Endothelial cell (in vitro differentiated cells): ENCODE data around the gene NANOS2. TPM values are rescaled to one million over a fixed set of nuclear protein-coding genes. Genes with fewer than 3 reads are reported as not detected.

Experiments used
- DNase-seq: peaks from one replicate; pipeline ENCODE4 v3.0.0; 2021; ENCODE audit warnings: low spot score
- H3K27ac Mint-ChIP-seq: one replicate; pipeline ENCODE4 v1.8.0; 2021; ENCODE audit warnings: mixed read lengths, inconsistent platforms; ENCODE audit not compliant: unreplicated experiment
- H3K27me3 Mint-ChIP-seq: one replicate; pipeline ENCODE4 v1.8.0; 2021; ENCODE audit warnings: mild to moderate bottlenecking, moderate library complexity, mixed read lengths, inconsistent platforms; ENCODE audit not compliant: unreplicated experiment
- H3K36me3 Mint-ChIP-seq: one replicate; pipeline ENCODE4 v1.8.0; 2021; ENCODE audit warnings: mild to moderate bottlenecking, low read depth, mixed read lengths, inconsistent platforms; ENCODE audit not compliant: unreplicated experiment
- H3K4me1 Mint-ChIP-seq: one replicate; pipeline ENCODE4 v1.8.0; 2021; ENCODE audit warnings: mild to moderate bottlenecking, mixed read lengths, inconsistent platforms; ENCODE audit not compliant: unreplicated experiment
- H3K4me3 Mint-ChIP-seq: one replicate; pipeline ENCODE4 v1.8.0; 2021; ENCODE audit warnings: mild to moderate bottlenecking, mixed read lengths, inconsistent platforms; ENCODE audit not compliant: unreplicated experiment
- H3K9me3 Mint-ChIP-seq: one replicate; pipeline ENCODE4 v1.8.0; 2021; ENCODE audit warnings: mixed read lengths, inconsistent platforms; ENCODE audit not compliant: unreplicated experiment
- total RNA-seq: library from RNA; stranded (reverse); fragmentation: NEBNext Ultra II Directional; extraction: Animal tissue kit (Norgen Biotek cat#: 25700); gene quantifications from one replicate; pipeline ENCODE4 v1.2.1, GENCODE V29; 2021; ENCODE audit not compliant: unreplicated experiment
- TF ChIP-seq, protein P1 (sequence below): fragments of 200-600 bp; sonication (generic); IDR thresholded peaks from one replicate; pipeline ENCODE4 v1.5.0; 2021; ENCODE audit warnings: antibody characterized with exemption; ENCODE audit not compliant: unreplicated experiment

Gene NANOS2
- total RNA-seq, 1 donor from 2014 or later = not detected

DNA sequence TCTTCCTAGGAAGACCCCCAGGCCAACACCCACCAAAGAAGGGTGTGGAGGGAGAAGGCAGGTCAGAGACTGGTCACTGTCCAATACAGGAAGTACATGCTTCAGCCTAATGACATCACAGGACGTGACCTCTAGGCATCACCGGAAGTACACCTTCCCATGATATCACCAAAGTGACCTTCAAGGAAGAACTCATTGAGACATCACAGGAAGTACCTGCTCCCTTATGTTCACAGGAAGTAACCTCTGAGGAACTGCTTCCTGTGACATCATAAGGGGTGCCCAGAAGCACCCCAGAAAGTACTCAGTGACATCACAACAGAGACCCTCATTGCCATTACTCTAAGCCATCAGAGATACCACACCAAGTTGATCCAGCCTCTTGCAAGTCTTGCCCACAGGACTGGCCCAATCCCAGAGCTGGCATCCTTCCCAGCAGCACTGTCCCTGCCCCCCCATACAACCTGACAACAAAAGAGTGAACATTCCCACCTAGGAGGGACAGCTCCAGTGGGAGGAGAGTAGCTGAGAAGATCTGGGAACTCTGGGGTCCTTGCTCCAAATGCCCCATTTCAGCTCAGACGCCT lies 24.2 kb upstream of the NANOS2 start:
- H3K9me3 Mint-ChIP-seq = no peaks in the 10 kb centered on the region

DNA sequence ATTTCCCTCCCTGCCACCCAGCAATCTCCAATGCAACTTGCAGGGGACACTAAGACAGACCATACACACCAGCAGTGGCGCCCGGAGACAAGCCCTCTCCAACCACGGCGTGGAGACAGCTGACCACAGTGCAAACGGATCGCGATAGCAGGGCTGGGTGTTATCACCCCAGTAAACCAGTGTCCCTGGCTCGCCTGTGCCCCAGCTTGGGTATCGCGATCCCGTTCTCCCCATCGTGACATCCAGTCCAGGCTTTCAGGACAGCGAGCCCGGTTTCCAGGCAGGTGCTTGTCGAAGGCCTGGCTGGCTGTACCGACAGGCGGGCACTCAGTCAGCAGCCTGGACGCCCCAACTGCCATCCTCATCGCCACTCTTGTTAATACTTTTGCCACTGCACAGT lies 20.7 kb upstream of the NANOS2 start:
- Mint-ChIP-seq H3K4me3 (peak overlapping the region; percentile 51), H3K27me3 (peaks cover 13% of the 10 kb centered on the region), H3K36me3 (peaks cover 42% of the 10 kb centered on the region), H3K27ac (peak overlapping the region; percentile 74), H3K9me3 (no peaks in the 10 kb centered on the region), H3K4me1 (peaks cover 37% of the 10 kb centered on the region)
- TF ChIP-seq, protein P1, sequence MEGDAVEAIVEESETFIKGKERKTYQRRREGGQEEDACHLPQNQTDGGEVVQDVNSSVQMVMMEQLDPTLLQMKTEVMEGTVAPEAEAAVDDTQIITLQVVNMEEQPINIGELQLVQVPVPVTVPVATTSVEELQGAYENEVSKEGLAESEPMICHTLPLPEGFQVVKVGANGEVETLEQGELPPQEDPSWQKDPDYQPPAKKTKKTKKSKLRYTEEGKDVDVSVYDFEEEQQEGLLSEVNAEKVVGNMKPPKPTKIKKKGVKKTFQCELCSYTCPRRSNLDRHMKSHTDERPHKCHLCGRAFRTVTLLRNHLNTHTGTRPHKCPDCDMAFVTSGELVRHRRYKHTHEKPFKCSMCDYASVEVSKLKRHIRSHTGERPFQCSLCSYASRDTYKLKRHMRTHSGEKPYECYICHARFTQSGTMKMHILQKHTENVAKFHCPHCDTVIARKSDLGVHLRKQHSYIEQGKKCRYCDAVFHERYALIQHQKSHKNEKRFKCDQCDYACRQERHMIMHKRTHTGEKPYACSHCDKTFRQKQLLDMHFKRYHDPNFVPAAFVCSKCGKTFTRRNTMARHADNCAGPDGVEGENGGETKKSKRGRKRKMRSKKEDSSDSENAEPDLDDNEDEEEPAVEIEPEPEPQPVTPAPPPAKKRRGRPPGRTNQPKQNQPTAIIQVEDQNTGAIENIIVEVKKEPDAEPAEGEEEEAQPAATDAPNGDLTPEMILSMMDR = no peak
- no peak for DNase-seq

More for the DNA sequence above, 24.2 kb upstream of the NANOS2 start:
- peaks cover 54% of the 10 kb centered on the region for H3K36me3 Mint-ChIP-seq
- no peak for DNase-seq
- H3K27ac Mint-ChIP-seq = peak overlapping the region; percentile 94
- peaks cover 15% of the 10 kb centered on the region for H3K27me3 Mint-ChIP-seq
- H3K4me3 Mint-ChIP-seq = peak overlapping the region; percentile 74
- H3K4me1 Mint-ChIP-seq = peaks cover 35% of the 10 kb centered on the region
- TF ChIP-seq, protein P1 = no peak

DNA sequence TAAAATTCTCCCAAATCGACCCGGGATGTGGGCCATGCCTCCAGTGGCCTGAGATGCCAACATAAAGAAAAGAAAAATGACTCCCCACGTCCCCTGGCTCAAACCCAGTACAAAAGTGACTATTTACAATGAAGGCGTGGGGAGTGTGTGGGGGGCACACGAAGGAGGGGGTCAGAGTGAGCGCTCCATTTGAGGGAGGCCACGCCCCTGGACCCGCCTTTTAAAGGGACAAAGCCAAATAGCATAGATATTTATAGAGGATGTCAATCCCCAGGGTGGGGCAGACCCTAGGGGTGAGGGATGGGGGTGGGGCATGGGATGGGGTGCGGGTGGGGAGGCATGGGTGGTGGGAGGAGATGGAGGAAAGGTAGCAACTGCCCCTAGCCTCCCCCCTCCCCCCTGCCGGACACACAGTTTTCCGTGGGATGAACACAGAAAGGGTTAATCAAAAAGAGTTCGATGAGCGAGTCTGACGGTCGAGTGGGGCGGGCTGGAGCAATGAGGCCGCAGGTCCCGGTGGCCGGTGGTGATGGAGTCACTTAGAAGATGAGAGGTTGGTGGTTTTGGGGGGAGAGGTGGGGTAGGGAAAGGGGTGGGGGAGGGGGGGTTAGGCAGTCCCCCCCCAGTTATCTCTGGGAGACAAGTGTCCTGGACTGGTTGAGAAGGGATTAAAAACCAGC lies 20.1 kb upstream of the NANOS2 start:
- TF ChIP-seq, protein P1 = no peak
- DNase-seq = no peak
- no peak overlapping the region for H3K4me3 Mint-ChIP-seq
- no peaks in the 10 kb centered on the region for H3K9me3 Mint-ChIP-seq
- peaks cover 41% of the 10 kb centered on the region for H3K36me3 Mint-ChIP-seq
- H3K4me1 Mint-ChIP-seq = peaks cover 37% of the 10 kb centered on the region
- no peak overlapping the region for H3K27ac Mint-ChIP-seq
- H3K27me3 Mint-ChIP-seq = peaks cover 16% of the 10 kb centered on the region

DNA sequence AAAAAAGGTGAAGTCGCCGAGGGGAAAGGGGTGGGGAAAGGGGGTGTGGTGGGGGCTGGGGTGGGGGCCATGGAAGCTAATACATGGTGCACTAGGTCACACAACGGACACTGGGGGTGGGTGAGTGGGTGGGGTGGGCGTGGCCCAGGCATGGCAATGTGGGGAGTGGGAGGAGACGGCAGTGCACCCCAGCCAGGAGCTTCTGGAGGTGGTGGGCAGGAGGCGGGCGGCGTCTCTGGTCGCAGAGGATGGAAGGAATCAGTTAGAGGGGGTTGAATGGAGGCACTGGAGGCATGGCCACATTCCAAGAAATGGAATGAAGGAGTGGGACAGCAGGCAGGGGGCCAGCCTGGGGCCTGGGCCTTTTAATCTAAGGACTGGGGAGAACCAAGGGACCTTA lies 19.2 kb upstream of the NANOS2 start:
- Mint-ChIP-seq H3K9me3 (no peaks in the 10 kb centered on the region), H3K4me3 (no peak overlapping the region), H3K4me1 (peaks cover 32% of the 10 kb centered on the region), H3K36me3 (peaks cover 32% of the 10 kb centered on the region), H3K27me3 (peaks cover 13% of the 10 kb centered on the region), H3K27ac (no peak overlapping the region)
- no peak for DNase-seq
- TF ChIP-seq, protein P1 = no peak

DNA sequence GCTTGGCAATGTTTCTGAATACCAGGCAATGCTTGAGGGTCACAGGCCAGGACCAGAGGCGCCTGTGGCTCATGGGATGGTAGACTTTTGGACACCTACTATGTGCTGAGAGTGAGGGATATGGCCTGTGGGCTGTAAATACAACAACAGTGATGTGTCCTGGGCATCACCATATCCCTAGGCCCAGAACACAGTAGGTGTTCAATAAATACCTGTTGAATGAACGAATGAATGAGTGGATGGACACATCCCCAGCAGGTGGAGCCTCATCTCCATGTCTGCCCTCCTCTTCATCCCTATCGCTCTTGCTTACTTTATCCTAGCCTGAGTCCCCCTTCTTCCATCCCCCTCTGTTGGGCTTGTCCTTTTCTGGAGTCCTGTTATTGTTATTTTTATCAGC lies 16.5 kb upstream of the NANOS2 start:
- H3K27ac Mint-ChIP-seq = no peak overlapping the region
- peaks cover 8% of the 10 kb centered on the region for H3K36me3 Mint-ChIP-seq
- no peak overlapping the region for H3K4me3 Mint-ChIP-seq
- H3K4me1 Mint-ChIP-seq = peaks cover 17% of the 10 kb centered on the region
- DNase-seq = no peak
- peaks cover 15% of the 10 kb centered on the region for H3K27me3 Mint-ChIP-seq
- no peaks in the 10 kb centered on the region for H3K9me3 Mint-ChIP-seq
- TF ChIP-seq, protein P1 = no peak
